Endothelial cell of umbilical vein (primary cell): Measurements from ENCODE around the gene EEA1. TPM values are rescaled to one million over a fixed set of nuclear protein-coding genes. Genes with fewer than 3 reads are reported as not detected.

Source experiments
- BruUV-seq: library from RNA; stranded (reverse); fragments of 400-500 nt; replicated peaks from 2 replicates; lab custom pipeline; 2021; lab: Mats Ljungman, UMichigan
- CTCF ChIA-PET: fragments of 300-600, 350-600 bp; sonication (Branson Sonifier 250); formaldehyde crosslinking; loops from one replicate; lab custom pipeline; 2021; ENCODE audit warnings: antibody characterized with exemption, inconsistent platforms; lab: Charles Lee
- POLR2A ChIA-PET: fragments of 300-600, 350-600 bp; sonication (Branson Sonifier 250); formaldehyde crosslinking; loops from one replicate; lab custom pipeline; 2021; ENCODE audit warnings: antibody characterized with exemption, inconsistent platforms; lab: Charles Lee
- DNase-seq: peaks from one replicate; pipeline ENCODE4 v3.0.0-alpha.2; 2011; ENCODE audit warnings: low read depth, low spot score
- FAIRE-seq: peaks from 2 replicates; lab custom pipeline; 2011; peaks lifted over from hg19 to GRCh38; lab: Jason Lieb, UNC
- H2AFZ ChIP-seq: 2 replicates; pipeline ENCODE4 v1.6.0; 2012; ENCODE audit warnings: low read depth, low read length, control low read depth, inconsistent platforms
- H3K27ac ChIP-seq: 2 replicates; pipeline ENCODE4 v1.5.1; 2011; ENCODE audit warnings: low read depth, mild to moderate bottlenecking, control low read depth, low read length, moderate library complexity; ENCODE audit not compliant: insufficient read depth
- H3K27me3 ChIP-seq, 2 experiments: 2 replicates each; pipeline versions ENCODE4 v1.6.0 to v1.6.1; 2011; ENCODE audit warnings: low read length in 2 of 2, mixed read lengths in 1 of 2; ENCODE audit not compliant: control insufficient read depth in 2 of 2, insufficient read depth in 2 of 2
- H3K36me3 ChIP-seq, 2 experiments: 2 replicates in 1 of 2; 3 replicates in 1 of 2; pipeline ENCODE4 v1.5.1; 2011; ENCODE audit warnings: low read length in 2 of 2, mild to moderate bottlenecking in 1 of 2, moderate library complexity in 1 of 2; ENCODE audit not compliant: control insufficient read depth in 2 of 2, insufficient read depth in 2 of 2; ENCODE audit errors: extremely low read depth in 1 of 2
- H3K4me1 ChIP-seq: 3 replicates; pipeline ENCODE4 v1.5.1; 2011; ENCODE audit warnings: mild to moderate bottlenecking, low read length; ENCODE audit not compliant: control insufficient read depth, insufficient read depth; ENCODE audit errors: extremely low read depth
- H3K4me2 ChIP-seq: 2 replicates; pipeline ENCODE4 v1.6.1; 2011; ENCODE audit warnings: low read length, control low read depth, mixed read lengths; ENCODE audit not compliant: insufficient read depth
- H3K4me3 ChIP-seq, 3 experiments: fragments of 200-600 bp in 1 of 3; sonication (generic), shearing (Covaris generic) in 1 of 3; replicated peaks in 1 of 3; 2 replicates each; pipeline ENCODE4 v1.5.1; 2011 to 2016; ENCODE audit warnings: control low read depth in 3 of 3, low read length in 3 of 3, mild to moderate bottlenecking in 2 of 3, inconsistent platforms in 1 of 3, low read depth in 1 of 3, moderate library complexity in 1 of 3; ENCODE audit not compliant: insufficient read depth in 1 of 3
- H3K79me2 ChIP-seq: 2 replicates; pipeline ENCODE4 v1.6.0; 2012; ENCODE audit warnings: low read length, inconsistent platforms; ENCODE audit not compliant: control insufficient read depth, insufficient read depth
- H3K9ac ChIP-seq: replicated peaks from 2 replicates; pipeline ENCODE3; 2011; ENCODE audit warnings: low read length, control low read depth; ENCODE audit not compliant: insufficient read depth; ENCODE audit errors: extremely low read depth
- H3K9me1 ChIP-seq: replicated peaks from 3 replicates; pipeline ENCODE4 v1.6.0; 2011; ENCODE audit warnings: mild to moderate bottlenecking, low read length; ENCODE audit not compliant: control insufficient read depth, insufficient read depth; ENCODE audit errors: extremely low read depth
- H3K9me3 ChIP-seq: replicated peaks from 2 replicates; pipeline ENCODE4 v1.5.1; 2012; ENCODE audit warnings: low read length, inconsistent platforms; ENCODE audit not compliant: control insufficient read depth, insufficient read depth
- H4K20me1 ChIP-seq: replicated peaks from 2 replicates; pipeline ENCODE3; 2011; ENCODE audit warnings: mild to moderate bottlenecking, low read length; ENCODE audit not compliant: control insufficient read depth, insufficient read depth; ENCODE audit errors: extremely low read depth
- EZH2 ChIP-seq: IDR thresholded peaks from 2 replicates; pipeline ENCODE4 v1.6.1; 2012; ENCODE audit warnings: borderline replicate concordance, low read depth, mild to moderate bottlenecking, moderate library complexity, low read length, inconsistent platforms; ENCODE audit not compliant: severe bottlenecking
- FOS ChIP-seq: IDR thresholded peaks from 2 replicates; pipeline ENCODE4 v1.6.1; 2011; ENCODE audit warnings: mild to moderate bottlenecking, low read length, moderate library complexity, borderline replicate concordance; ENCODE audit not compliant: insufficient read depth
- GATA2 ChIP-seq: IDR thresholded peaks from 2 replicates; pipeline ENCODE4 v1.7.0; 2011; ENCODE audit warnings: low read depth, mild to moderate bottlenecking, moderate library complexity, mixed read lengths, low read length; ENCODE audit not compliant: insufficient read length, insufficient read depth
- JUN ChIP-seq: IDR thresholded peaks from 2 replicates; pipeline ENCODE4 v1.6.1; 2011; ENCODE audit warnings: borderline replicate concordance, low read depth; ENCODE audit not compliant: insufficient read length, insufficient read depth
- MYC ChIP-seq: IDR thresholded peaks from one replicate; pipeline ENCODE4 v1.6.1; 2011; ENCODE audit warnings: mild to moderate bottlenecking, low read depth, low read length
- POLR2A ChIP-seq: IDR thresholded peaks from 2 replicates; pipeline ENCODE4 v1.6.1; 2012; ENCODE audit warnings: low read depth, mild to moderate bottlenecking, control low read depth, low read length
- POLR2AphosphoS5 ChIP-seq: IDR thresholded peaks from 2 replicates; pipeline ENCODE4 v1.6.1; 2012; ENCODE audit warnings: low read depth, mild to moderate bottlenecking, control low read depth, low read length, moderate library complexity; ENCODE audit not compliant: insufficient read depth
- dilution Hi-C: fragments of 300-500 bp; cut with MboI; formaldehyde crosslinking; loops from one replicate; pipeline ENCODE4 v1.15.0; 2019; ENCODE audit warnings: low sequenced_read_pairs; ENCODE audit not compliant: extremely low pct_ligation_motif_present
- intact Hi-C: fragments of 100-400 bp; cut with micrococcal nuclease; formaldehyde crosslinking; loops from one replicate; pipeline ENCODE4 v1.10.0; 2022
- polyA plus RNA-seq, 4 experiments: library from polyadenylated mRNA; depleted of rRNA in 3 of 4; stranded (reverse) in 3 of 4; unstranded in 1 of 4; fragments of >200 nt; gene quantifications; 2 replicates each; pipeline versions ENCODE4 v1.2.1 to v1.2.3, GENCODE V29; 2011 to 2012; ENCODE audit warnings: missing spikeins in 1 of 4
- total RNA-seq: library from RNA; stranded (reverse); gene quantifications from 2 replicates; pipeline ENCODE4 v1.2.3, GENCODE V29; 2021
- TF ChIP-seq, protein P1 (sequence below), 2 donors: IDR thresholded peaks; 1 replicate in 1 of 2; 2 replicates in 1 of 2; pipeline ENCODE4 v1.5.1; 2011; ENCODE audit warnings: low read length in 2 of 2, mild to moderate bottlenecking in 2 of 2, moderate library complexity in 2 of 2, control low read depth in 1 of 2, inconsistent platforms in 1 of 2, low read depth in 1 of 2; ENCODE audit not compliant: insufficient read depth in 1 of 2; ENCODE audit errors: extremely low read depth in 1 of 2
- TF ChIP-seq, protein P2 (sequence below): IDR thresholded peaks from 2 replicates; pipeline ENCODE4 v1.6.1; 2011; ENCODE audit not compliant: insufficient read depth, insufficient read length

EEA1 gene
- total and polyA plus RNA-seq, 2 donors (not counting 3 experiments of a cell fraction or from before 2014, with no cell fraction given) = 2.6 to 38.8 TPM

DNA sequence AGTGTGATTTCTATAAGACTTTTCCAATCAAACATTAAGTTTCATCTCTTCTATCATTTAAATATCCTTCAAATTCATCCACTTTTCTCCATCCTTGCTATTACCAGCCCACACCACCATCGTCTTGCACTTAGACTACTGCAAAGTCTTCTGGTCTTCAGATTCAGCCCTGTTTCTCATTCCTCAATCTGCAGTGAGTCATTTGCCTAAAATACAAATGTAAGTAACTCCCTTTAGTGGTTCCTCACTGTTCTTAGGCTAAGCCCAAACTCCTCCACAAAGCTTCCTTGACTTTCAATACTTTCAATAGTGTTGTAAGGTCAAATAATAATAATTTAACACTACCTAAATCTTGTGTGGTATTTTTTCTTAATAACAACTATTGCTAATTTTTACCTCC lies 143.1 kb downstream of the EEA1 start:
- no peaks in the 10 kb centered on the region for H3K36me3 ChIP-seq
- no peak overlapping the region for H3K9ac ChIP-seq
- peaks cover 1% of the 10 kb centered on the region for H3K79me2 ChIP-seq
- no peak overlapping the region for H3K4me3 ChIP-seq
- ChIA-PET CTCF (interaction anchor here (0.5 to 4.4 kb wide), 27 partner anchors 9 to 1316 kb away, joined by 3 to 70 read pairs (median 4); partner anchors contain the start of genes EEA1 and UBE2N), POLR2A (no interaction called here)
- H3K9me1 ChIP-seq = no peaks in the 10 kb centered on the region
- H3K27ac ChIP-seq = no peak overlapping the region
- intact Hi-C loops (loop anchor here (5.0 kb wide), 2 partner anchors 611 to 1316 kb away; no protein-coding TSS in a partner anchor), dilution Hi-C loops (no loop called here)
- FAIRE-seq (no peak), DNase-seq (no peak)
- TF ChIP-seq, protein P1, sequence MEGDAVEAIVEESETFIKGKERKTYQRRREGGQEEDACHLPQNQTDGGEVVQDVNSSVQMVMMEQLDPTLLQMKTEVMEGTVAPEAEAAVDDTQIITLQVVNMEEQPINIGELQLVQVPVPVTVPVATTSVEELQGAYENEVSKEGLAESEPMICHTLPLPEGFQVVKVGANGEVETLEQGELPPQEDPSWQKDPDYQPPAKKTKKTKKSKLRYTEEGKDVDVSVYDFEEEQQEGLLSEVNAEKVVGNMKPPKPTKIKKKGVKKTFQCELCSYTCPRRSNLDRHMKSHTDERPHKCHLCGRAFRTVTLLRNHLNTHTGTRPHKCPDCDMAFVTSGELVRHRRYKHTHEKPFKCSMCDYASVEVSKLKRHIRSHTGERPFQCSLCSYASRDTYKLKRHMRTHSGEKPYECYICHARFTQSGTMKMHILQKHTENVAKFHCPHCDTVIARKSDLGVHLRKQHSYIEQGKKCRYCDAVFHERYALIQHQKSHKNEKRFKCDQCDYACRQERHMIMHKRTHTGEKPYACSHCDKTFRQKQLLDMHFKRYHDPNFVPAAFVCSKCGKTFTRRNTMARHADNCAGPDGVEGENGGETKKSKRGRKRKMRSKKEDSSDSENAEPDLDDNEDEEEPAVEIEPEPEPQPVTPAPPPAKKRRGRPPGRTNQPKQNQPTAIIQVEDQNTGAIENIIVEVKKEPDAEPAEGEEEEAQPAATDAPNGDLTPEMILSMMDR (IDR thresholded peaks at IDR 0.05; ENCODE audit: extremely low read depth in 1 of 2, insufficient read depth in 1 of 2, low read depth in 1 of 2, low read length in 2 of 2) = no peak
- TF ChIP-seq FOS = no peak
- TF ChIP-seq, protein P2, sequence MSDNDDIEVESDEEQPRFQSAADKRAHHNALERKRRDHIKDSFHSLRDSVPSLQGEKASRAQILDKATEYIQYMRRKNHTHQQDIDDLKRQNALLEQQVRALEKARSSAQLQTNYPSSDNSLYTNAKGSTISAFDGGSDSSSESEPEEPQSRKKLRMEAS = no peak
- no peak for TF ChIP-seq POLR2A
- no peak for TF ChIP-seq JUN
- no peak for TF ChIP-seq POLR2AphosphoS5
- no peak for TF ChIP-seq MYC
- TF ChIP-seq GATA2 = no peak
- TF ChIP-seq EZH2 = no peak
- no TSS peak for BruUV-seq
- no peaks in the 10 kb centered on the region for H3K27me3 ChIP-seq
- no peaks in the 10 kb centered on the region for H3K9me3 ChIP-seq
- H3K4me1 ChIP-seq = no peaks in the 10 kb centered on the region
- H4K20me1 ChIP-seq = no peaks in the 10 kb centered on the region
- H3K4me2 ChIP-seq = no peak overlapping the region
- H2AFZ ChIP-seq = no peak overlapping the region
